GM13976 (cell line): ENCODE data around the gene SLC3A2.

Experiments
- DNase-seq: peaks from one replicate; pipeline ENCODE4 v3.0.0; 2012; ENCODE audit warnings: low spot score
- in situ Hi-C: fragments of 300-500 bp; cut with MboI; formaldehyde crosslinking; loops from one replicate; pipeline ENCODE4 v1.12.0; 2022; ENCODE audit warnings: low sequenced_read_pairs, mixed read lengths, inconsistent platforms; ENCODE audit not compliant: unreplicated experiment
- TF ChIP-seq, protein P1 (sequence below): IDR thresholded peaks from 2 replicates; pipeline ENCODE4 v1.5.1; 2012; ENCODE audit warnings: borderline replicate concordance, mild to moderate bottlenecking; ENCODE audit not compliant: insufficient read depth; ENCODE audit errors: extremely low read depth, missing control alignments, control extremely low read depth

Gene SLC3A2

DNA sequence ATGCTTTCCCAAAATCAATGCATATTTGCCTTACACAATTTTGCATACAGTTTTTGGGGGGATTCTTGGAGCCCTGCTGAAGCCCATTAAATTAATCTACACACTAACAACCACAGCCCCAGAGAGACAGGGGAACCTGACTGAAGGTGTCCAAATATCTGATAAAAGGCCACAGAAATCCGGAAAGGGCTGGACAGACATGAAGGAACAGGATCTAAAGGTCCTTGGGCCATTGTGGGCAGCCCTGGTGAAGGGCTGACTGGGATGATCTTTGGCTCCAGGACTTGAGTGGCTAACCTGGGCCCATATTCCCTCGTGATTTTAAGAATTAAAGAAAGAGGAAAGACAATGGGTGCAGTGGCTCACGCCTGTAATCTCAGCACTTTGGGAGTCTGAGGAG is 34.5 kb upstream of the SLC3A2 start:
- DNase-seq: no peak
- TF ChIP-seq, protein P1, sequence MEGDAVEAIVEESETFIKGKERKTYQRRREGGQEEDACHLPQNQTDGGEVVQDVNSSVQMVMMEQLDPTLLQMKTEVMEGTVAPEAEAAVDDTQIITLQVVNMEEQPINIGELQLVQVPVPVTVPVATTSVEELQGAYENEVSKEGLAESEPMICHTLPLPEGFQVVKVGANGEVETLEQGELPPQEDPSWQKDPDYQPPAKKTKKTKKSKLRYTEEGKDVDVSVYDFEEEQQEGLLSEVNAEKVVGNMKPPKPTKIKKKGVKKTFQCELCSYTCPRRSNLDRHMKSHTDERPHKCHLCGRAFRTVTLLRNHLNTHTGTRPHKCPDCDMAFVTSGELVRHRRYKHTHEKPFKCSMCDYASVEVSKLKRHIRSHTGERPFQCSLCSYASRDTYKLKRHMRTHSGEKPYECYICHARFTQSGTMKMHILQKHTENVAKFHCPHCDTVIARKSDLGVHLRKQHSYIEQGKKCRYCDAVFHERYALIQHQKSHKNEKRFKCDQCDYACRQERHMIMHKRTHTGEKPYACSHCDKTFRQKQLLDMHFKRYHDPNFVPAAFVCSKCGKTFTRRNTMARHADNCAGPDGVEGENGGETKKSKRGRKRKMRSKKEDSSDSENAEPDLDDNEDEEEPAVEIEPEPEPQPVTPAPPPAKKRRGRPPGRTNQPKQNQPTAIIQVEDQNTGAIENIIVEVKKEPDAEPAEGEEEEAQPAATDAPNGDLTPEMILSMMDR: no peak

DNA sequence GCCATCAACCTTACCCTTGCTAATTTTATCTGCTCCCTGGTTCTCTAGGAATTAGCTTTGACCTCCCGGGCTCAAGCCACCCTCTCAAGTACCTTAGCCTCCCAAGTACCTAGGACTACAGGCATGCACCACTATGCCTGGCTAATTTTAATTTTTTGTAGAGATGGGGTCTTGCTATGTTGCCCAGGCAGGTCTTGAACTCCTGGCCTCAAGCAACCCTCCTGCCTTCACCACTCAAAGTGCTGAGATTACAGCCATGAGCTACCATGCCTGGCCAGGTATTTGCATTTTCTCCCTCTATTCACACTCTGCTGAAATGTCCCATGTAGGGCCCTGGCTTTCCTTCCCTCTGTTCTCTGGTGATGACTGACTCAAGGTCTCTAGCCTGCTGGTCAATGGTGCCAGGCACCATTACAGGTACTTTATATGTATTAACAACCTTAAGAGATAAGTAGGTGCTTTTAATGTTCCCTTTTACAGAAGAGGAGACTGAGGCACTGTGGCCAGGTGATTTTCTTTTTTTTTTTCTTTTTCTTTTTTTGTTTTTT is 32.9 kb upstream of the SLC3A2 start:
- no peak for DNase-seq
- TF ChIP-seq, protein P1: no peak
- in situ Hi-C loops: no loop called here

More for the DNA sequence above, 34.5 kb upstream of the SLC3A2 start:
- in situ Hi-C loops: no loop called here

DNA sequence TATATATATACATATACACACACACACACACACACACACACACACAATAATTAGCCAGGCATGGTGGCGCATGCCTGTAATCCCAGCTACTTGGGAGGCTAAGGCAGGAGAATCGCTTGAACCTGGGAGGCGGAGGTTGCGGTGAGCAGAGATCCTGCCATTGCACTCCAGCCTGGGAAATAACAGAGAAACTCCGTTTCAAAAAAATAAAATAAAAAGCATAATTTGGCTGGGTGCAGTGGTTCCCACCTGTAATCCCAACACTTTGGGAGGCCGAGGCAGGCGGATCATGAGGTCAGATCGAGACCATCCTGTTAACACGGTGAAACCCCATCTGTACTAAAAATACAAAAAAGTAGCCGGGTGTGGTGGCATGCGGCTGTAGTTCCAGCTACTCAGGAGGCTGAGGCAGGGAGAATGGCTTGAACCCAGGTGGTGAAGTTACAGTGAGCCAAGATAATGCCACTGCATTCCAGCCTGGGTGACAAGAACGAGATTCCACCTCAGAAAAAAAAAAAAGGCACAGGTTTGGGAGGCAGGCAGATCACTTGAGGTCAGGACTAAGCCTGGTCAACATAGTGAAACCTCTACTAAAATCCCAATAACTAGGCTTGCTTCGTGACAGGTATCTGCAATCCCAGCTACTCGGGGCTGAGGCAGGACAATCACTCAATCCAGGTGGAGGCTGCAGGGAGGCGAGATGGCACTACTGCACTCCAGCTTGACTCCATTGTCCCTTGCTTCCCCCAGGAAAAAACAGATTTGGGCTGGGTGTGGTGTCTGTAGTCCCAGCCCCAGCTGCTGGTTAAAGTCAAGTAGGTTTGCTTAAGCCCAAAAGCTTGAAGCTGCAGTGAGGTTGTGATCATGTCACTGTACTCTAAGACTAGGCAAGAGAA is 29.5 kb upstream of the SLC3A2 start:
- TF ChIP-seq, protein P1: no peak
- DNase-seq: no peak
- in situ Hi-C loops: loop anchor here (25.0 kb wide), 1 partner anchor 464 kb away; no protein-coding TSS in a partner anchor

DNA sequence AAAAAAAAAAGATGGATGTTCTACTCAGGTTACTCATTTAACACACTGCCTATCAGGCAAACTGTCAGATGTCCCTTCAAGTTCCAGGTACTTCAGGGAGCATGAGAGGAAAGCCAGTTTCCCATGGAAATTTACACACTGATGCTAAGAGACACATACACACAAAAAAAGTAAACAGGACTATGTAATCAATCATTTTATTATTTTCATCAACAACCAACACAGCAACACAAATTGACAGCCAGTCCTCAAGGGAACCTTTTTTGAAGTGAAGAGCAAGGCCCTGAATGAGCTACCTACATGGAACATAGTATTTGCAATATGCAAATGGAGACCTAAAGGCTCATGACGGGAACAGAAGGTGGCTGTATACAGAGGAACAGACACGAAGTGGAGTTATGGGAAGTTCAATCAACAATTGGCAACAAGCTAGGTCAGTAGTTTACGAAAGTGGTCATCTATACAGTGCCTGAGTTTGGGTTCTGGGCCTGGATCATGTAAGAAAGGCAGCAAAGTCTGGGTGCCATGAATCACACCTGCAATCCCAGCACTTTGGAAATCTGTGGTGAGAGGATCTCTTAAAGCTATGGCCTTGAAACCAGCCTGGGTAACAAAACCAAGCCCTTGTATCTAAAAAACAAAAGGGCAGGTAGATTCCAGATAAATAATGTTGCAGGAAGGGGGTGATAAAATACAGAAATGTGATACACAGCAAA is 28.7 kb upstream of the SLC3A2 start:
- in situ Hi-C loops: loop anchor here (25.0 kb wide), 1 partner anchor 465 kb away; no protein-coding TSS in a partner anchor
- DNase-seq: no peak
- TF ChIP-seq, protein P1: no peak

DNA sequence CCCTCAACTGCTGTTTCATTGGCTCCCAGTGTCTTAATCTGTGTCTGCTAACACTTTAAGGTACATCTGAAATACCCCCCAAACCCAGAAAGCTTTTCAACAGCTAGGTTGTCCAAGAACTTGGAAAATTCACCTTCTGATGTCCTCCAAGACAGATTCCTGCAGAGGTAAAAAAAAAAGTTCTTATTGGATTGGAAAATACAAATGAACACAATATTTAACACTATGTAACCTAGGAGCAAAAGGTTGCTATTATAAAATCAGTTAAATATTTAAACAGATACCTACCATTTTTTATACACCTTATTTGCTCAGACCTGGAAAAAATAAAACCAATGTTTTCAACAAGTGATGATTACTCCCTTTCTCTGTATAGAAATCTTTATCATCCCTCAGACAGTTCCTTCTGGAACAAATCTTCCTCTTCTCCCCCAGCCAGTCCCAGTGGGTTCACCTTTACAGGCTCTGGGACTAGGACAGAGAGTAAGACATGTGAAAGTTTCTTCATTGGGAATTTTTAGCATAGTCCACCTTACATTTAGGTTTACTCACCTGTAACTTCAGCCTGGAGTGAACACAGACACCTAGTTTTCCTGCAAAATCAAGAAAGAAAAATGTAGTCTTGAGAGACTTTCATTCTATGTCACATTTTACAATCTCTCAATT is 28.0 kb upstream of the SLC3A2 start:
- TF ChIP-seq, protein P1: no peak
- DNase-seq: no peak
- in situ Hi-C loops: loop anchor here (25.0 kb wide), 1 partner anchor 465 kb away; no protein-coding TSS in a partner anchor
